ENCODE data around the gene TSTD1.
"Not testable (repeated sequence)": the region's sequence is repeated elsewhere in the genome, so short reads cannot be mapped to it uniquely, and the experiment has no call there.

TSTD1 gene

DNA sequence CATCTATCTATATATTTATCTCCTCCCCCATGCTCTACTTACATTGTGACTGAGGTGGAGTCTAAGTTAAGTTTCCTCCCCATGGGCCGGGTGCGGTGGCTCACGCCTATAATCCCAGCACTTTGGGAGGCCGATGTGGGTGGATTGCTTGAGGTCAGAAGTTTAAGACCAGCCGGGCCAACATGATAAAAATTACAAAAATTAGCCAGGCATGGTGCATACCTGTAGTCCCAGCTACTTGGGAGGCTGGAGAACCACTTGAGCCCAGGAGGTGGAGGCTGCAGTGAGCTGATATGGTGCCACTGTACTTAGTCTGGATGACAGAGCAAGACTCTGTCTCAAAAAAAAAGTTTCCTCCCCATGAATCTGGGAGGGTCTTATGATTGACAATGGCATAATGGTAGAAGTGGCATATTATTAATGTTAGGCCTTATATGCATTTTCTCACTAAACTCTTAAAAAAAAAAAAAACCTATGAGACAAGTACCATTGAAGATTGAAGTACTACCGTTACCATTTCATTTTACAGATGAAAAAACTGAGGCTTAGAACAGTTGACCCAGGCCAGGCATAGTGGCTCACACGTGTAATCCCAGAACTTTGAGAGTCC is 29.1 kb downstream of the TSTD1 start:
- no peak for DNase-seq (ENCODE audit: low spot score)

DNA sequence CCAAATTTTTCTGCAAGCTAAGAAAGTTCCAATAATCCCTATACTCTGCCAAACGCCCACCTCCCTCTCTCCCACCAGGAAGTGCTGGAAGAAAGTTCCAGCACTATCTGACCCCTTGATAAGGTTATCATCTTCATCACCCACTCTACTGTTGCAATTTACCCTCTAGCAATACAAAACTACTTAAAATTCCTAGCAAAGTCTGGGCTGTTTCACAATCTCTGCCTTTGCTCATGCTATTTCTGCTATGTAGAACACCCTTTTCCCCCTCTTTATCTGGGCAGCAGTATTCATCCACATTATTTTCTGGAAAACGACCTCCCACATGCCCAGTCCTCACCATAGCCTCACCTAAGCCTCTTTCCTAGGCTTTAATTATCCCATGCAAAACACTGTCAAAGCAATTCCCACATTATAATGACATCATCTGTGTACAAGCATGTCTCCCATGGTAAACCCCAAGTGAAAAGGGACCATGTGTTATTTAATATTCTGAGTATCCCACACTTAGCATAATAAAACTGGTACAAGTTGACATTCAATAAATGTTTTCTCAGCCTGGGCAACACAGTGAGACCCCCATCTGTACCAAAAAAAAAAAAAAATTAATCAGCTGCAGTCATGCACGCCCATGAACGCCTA is 29.8 kb downstream of the TSTD1 start:
- no peak for DNase-seq (ENCODE audit: low spot score)

DNA sequence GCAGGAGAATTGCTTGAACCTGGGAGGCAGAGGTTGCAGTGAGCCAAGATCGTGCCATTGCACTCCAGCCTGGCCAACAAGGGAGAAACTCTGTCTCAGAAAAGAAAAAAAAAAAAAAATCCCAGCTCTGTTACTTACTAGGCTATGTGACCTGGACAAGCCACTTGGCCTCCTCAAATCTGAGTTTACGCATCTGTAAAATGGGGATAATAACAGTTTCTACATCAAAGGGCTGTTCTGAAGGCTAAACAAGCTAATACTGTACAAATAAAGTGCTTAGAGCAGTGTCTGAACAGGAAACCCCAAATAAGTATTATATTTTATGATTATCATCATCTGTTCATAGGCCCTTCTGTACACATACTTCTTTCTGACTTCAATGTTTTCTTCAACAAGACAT is 31.4 kb downstream of the TSTD1 start:
- no peak for DNase-seq (ENCODE audit: low spot score)

DNA sequence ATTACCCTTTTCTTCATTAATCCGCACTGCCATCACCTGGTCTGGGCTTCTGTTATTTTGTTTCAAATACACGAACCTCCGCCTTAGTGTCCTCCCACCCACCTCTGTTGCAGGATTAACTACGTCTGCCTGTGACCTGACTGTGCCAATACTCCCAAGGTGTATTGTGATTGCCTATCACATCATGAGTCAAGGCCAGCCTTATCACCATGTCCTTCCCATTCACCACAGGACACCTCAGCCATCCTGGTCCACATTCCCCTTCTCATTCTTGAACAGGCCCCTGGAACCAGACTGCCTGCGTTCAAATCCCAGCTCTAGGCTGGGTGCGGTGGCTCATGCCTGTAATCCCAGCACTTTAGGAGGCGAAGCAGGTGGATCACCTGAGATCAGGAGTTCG is 32.2 kb downstream of the TSTD1 start:
- no peak for DNase-seq (ENCODE audit: low spot score)

DNA sequence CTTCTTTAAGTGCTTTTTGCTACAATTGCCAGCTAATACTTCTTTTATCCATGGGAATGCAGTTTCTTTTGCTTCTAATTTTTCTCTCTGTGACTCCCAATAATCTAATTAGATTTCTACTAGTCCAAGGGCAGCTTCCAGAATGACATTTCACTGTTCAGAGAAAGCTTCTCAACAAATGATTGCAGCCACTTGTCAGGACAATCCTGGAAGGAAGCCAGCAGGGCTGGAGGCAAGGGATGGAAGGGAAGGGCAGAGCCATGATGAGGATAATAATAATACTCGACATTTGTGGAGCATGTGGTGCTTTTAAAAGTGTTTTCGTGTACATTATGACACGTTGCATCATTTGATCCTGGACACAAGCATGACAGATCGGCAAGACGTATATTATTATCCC is 37.2 kb downstream of the TSTD1 start:
- DNase-seq (ENCODE audit: low spot score): no peak

DNA sequence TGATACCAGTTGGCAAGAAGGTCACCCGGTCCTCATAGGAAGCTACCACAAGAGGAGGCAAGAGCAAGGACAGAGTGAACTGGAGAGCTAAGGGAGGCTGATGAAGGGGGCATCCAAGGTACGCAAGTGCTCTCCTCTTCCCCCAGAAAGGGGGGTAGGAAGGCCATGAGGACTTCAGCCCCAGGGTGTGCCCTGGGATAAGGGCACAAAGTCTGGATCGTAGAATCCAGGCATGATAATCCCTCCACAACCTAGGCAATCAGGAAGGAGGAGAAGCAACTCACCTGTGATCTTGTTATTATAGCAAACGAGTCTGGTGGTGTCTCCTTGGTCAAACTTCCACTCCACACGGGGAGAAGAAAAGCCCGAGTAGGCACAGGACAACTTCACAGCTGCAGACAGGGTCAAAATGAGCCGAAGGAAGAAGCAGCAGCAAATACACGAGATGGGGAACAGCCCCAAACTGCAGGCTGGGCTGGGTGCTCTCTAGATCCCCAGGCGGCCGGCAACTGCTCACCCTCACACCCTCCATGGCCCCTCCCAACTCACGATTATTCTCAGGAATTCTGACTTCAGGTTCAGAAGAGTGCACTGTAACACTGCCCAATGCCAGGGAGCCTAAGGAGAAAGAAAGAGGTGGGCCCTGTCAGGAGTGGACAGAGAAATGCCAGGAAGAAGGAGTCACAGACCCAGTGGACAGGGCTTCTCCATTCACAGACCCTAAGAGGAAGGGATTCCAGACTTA is 37.9 kb downstream of the TSTD1 start:
- no peak for DNase-seq (ENCODE audit: low spot score)

DNA sequence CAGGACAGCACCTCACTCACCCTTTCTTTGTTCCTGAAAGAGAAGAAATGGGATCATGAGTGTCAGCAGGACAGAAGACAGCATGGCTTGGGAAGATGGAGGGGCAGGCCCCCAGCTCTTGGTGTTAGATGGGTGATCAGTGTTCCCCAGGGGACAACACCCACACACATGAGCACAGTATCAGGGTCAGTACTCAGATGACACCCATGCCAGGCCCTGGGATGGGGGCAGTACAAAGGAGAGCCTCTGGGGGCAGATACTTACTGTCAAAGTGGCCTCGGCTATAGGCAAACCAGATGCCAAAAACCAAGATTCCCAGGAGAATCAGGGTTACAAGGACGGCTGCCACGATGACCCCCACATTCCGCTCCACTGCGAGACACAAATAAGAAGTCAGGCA is 39.4 kb downstream of the TSTD1 start:
- no peak for DNase-seq (ENCODE audit: low spot score)

DNA sequence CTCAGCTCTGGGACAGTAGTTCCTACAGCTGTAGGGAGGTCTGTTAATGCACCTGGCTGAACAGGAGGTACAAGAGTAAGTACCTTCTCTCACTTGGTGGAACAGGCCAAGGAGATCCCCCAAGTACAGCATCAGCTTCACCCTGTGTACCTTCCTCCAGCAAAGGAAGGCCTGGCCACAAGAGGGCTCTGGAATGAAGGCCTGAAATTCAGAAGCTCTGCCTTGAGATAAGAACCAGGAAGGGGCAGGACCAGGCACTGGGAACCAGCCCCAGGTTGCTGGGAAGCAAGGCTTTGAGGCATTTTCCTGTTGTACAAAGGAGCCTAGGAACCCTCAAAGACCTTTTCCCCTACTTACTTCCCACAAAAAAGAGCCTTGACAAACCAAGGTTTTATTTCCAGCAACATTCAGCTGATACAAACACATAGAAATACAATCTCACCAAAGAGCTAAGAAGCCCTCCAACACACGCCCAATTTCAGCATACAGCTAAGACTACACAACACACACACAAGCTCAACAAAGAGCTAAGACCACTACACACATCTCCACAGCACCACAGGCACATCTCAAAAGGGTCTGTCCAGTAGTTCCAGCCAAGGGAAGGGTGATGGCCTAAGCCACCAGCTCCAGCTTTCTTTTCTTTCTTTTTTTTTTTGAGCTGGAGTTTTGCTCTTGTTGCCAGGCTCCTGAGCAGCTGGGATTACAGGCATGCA is 41.3 kb downstream of the TSTD1 start:
- peak; percentile 58 for DNase-seq (ENCODE audit: low spot score)

DNA sequence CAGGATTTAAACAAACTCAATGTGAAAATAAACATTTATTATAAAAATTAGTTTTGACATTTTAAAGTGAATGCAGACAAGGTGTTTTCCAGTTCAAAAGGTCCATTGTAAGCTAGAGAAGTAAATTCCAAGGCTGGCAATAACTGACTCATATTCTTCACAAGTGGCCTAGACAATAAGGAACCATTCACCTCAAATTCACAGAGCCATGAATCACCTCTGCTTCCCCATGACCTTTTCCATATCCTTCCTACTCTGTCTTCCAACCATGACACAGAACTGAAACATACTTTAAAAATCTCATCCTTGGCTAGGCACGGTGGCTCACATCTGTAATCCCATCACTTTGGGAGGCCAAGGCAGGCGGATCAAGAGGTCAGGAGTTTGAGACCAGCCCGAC is 42.6 kb downstream of the TSTD1 start:
- peak; percentile 98 for DNase-seq (ENCODE audit: low spot score)

DNA sequence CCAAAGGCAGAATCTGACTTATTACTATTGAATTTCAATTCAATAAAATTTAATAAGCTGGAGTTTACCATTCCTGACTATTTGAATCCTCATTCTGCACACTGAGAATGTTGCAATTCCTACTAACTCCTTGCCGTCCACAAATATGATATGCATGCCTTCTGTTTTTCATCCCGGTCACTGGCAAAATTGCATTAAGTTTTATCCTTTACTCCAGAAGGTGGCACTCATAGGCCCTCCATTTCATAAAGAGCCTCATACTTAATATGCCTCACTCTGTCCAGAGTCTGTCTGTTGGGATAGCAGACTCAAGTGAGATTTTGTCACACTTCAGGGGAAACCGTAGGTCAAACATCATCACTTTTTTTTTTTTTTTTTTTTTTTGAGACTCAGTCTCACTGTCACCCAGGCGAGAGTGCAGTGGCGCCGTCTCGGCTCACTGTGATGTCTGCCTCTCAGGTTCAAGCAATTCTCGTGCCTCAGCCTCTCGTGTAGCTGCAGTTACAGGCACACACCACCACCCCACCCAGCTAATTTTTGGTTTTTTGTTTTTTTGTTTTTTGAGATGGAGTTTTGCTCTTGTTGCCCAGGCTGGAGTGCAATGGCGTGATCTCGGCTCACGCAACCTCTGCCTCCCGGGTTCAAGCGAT is 45.1 kb downstream of the TSTD1 start:
- peak; percentile 43 for DNase-seq (ENCODE audit: low spot score)

DNA sequence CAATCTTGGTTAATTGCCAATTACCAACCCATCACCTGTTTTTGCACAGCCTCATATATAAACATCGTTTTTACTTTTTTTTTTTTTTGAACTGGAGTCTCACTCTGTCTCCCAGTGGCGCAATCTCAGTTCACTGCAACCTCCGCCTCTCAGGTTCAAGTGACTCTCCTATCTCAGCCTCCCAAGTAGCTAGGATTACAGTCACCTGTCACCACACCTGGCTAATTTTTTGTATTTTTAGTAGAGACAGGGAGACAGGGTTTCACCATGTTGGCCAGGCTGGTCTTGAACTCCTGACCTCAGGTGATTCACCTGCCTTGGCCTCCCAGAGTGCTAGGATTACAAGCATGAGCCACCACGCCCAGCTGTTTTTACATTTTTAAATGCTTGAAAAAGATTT is 46.7 kb downstream of the TSTD1 start:
- DNase-seq (ENCODE audit: low spot score): not testable (repeated sequence)
